Body of pancreas (tissue), 4 donors: ENCODE measurements around the gene EXD3.

Source experiments
- CTCF ChIP-seq, 7 experiments: fragments of 450-650 bp in 4 of 7; fragments of 200-600 bp in 3 of 7; sonication (generic) in 3 of 7; IDR thresholded peaks; one replicate each; pipeline ENCODE4 v1.5.1; 2016 to 2019; ENCODE audit warnings: antibody characterized with exemption in 7 of 7
- POLR2A ChIP-seq, 3 donors: fragments of 450-650 bp; IDR thresholded peaks; one replicate each; pipeline ENCODE4 v1.6.1; 2016; ENCODE audit warnings: antibody characterized with exemption in 3 of 3, mild to moderate bottlenecking in 2 of 3

- TF ChIP-seq CTCF (IDR thresholded peaks at IDR 0.05) (no peak), POLR2A (IDR thresholded peaks at IDR 0.05) (no peak)
Measured at GRCh38 chr9:137426018-137426681, 3.2 kb upstream of the EXD3 start.
